Measurements from ENCODE around the gene DPM2.

DNA sequence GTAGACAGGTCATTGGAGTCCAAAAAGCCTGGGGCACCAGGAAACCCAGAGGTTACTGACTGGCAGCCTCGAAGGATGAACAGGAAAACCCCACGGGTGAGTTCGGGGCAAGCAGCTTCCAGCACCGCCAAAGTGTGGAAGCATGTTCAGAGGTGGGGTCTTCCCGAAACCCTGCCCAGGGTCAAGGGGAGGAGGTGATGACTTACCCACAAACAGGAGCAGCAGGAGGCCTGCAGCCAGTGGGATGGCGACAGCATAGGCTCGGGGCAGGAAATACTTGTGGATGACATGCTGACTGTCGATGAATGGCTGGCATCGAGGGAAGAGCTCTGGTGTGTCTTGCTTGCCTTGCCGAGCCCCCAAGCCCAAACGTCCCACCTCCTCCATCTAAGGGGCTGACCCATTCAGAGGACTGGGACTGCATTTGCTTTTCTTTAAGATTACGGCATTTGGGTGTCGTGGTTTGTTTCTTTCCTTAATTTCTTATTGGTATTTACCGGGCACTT lies 1.3 kb downstream of the DPM2 start:
- TF ChIP-seq CREM (CRISPR knock-in tag; IDR thresholded peaks at IDR 0.05) (no peak), CBFB (CRISPR knock-in tag; IDR thresholded peaks at IDR 0.05; ENCODE audit: low read depth) (no peak), JUN (CRISPR knock-in tag; IDR thresholded peaks at IDR 0.05) (no peak)
- TF ChIP-seq, protein P1, sequence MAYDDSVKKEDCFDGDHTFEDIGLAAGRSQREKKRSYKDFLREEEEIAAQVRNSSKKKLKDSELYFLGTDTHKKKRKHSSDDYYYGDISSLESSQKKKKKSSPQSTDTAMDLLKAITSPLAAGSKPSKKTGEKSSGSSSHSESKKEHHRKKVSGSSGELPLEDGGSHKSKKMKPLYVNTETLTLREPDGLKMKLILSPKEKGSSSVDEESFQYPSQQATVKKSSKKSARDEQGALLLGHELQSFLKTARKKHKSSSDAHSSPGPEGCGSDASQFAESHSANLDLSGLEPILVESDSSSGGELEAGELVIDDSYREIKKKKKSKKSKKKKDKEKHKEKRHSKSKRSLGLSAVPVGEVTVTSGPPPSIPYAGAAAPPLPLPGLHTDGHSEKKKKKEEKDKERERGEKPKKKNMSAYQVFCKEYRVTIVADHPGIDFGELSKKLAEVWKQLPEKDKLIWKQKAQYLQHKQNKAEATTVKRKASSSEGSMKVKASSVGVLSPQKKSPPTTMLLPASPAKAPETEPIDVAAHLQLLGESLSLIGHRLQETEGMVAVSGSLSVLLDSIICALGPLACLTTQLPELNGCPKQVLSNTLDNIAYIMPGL (CRISPR knock-in tag; IDR thresholded peaks at IDR 0.05), result no peak
- TF ChIP-seq, protein P2, sequence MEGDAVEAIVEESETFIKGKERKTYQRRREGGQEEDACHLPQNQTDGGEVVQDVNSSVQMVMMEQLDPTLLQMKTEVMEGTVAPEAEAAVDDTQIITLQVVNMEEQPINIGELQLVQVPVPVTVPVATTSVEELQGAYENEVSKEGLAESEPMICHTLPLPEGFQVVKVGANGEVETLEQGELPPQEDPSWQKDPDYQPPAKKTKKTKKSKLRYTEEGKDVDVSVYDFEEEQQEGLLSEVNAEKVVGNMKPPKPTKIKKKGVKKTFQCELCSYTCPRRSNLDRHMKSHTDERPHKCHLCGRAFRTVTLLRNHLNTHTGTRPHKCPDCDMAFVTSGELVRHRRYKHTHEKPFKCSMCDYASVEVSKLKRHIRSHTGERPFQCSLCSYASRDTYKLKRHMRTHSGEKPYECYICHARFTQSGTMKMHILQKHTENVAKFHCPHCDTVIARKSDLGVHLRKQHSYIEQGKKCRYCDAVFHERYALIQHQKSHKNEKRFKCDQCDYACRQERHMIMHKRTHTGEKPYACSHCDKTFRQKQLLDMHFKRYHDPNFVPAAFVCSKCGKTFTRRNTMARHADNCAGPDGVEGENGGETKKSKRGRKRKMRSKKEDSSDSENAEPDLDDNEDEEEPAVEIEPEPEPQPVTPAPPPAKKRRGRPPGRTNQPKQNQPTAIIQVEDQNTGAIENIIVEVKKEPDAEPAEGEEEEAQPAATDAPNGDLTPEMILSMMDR (IDR thresholded peaks at IDR 0.05), result no peak
